Hepatic stellate cell (primary cell): ENCODE data around the gene CST9.

Source experiments
- DNase-seq: peaks from one replicate; pipeline ENCODE4 v3.0.0; 2011; ENCODE audit warnings: low spot score

CST9 gene

GRCh38 chr20:23605867-23606651 is at the start of gene CST9:
Gene CST9 (minus strand): TSS chr20:23605917. CDS start chr20:23605864, 53 bp downstream.
- no peak for DNase-seq

- no peak for DNase-seq
Observed at GRCh38 chr20:23654717-23655116, 49.0 kb upstream of the CST9 start.

GRCh38 chr20:23654000-23654399 is 48.3 kb upstream of the CST9 start:
- DNase-seq: no peak

- DNase-seq: no peak
Observed at GRCh38 chr20:23653400-23653938, 47.8 kb upstream of the CST9 start.

GRCh38 chr20:23652926-23653325 is 47.2 kb upstream of the CST9 start:
- no peak for DNase-seq

- DNase-seq: peak; percentile 36
Observed at GRCh38 chr20:23652371-23652770, 46.7 kb upstream of the CST9 start.

- DNase-seq: no peak
Observed at GRCh38 chr20:23651117-23651516, 45.4 kb upstream of the CST9 start.

- DNase-seq: no peak
Observed at GRCh38 chr20:23649830-23650417, 44.2 kb upstream of the CST9 start.

GRCh38 chr20:23649242-23649641 is 43.5 kb upstream of the CST9 start:
- no peak for DNase-seq

GRCh38 chr20:23647346-23647745 is 41.6 kb upstream of the CST9 start:
- no peak for DNase-seq

- DNase-seq: no peak
Observed at GRCh38 chr20:23646106-23646873, 40.6 kb upstream of the CST9 start.

- DNase-seq: no peak
Observed at GRCh38 chr20:23645575-23645974, 39.9 kb upstream of the CST9 start.

- no peak for DNase-seq
Observed at GRCh38 chr20:23644164-23644563, 38.4 kb upstream of the CST9 start.

- DNase-seq: no peak
Observed at GRCh38 chr20:23643659-23644058, 37.9 kb upstream of the CST9 start.

GRCh38 chr20:23641936-23642751 is 36.4 kb upstream of the CST9 start:
- peak; percentile 80 for DNase-seq

GRCh38 chr20:23640671-23641667 is 35.3 kb upstream of the CST9 start:
- DNase-seq: no peak

- no peak for DNase-seq
Observed at GRCh38 chr20:23640018-23640601, 34.4 kb upstream of the CST9 start.

GRCh38 chr20:23639490-23639958 is 33.8 kb upstream of the CST9 start:
- DNase-seq: no peak

- DNase-seq: no peak
Observed at GRCh38 chr20:23638309-23638708, 32.6 kb upstream of the CST9 start.
